Sigmoid colon (tissue), 7 donors: ENCODE data around the gene CCDC85A. TPM values are rescaled to one million over a fixed set of nuclear protein-coding genes. Genes with fewer than 3 reads are reported as not detected.

Experiments used
- DNase-seq: peaks from one replicate; pipeline ENCODE4 v3.0.0-alpha.2; 2019
- H3K27ac ChIP-seq, 4 donors: fragments of 200-600 bp; sonication (generic); one replicate each; pipeline ENCODE4 v1.5.1; 2016 to 2019; ENCODE audit warnings: mild to moderate bottlenecking in 1 of 4
- H3K27me3 ChIP-seq, 3 donors: fragments of 200-600 bp; sonication (generic); one replicate each; pipeline ENCODE4 v1.5.1; 2019; ENCODE audit warnings: mild to moderate bottlenecking in 1 of 3
- H3K36me3 ChIP-seq, 4 donors: fragments of 200-600 bp; sonication (generic); one replicate each; pipeline ENCODE4 v1.5.1; 2016 to 2019
- H3K4me1 ChIP-seq, 4 donors: fragments of 200-600 bp; sonication (generic); one replicate each; pipeline ENCODE4 v1.5.1; 2017 to 2019
- H3K4me3 ChIP-seq, 4 donors: fragments of 200-600 bp; sonication (generic); one replicate each; pipeline ENCODE4 v1.5.1; 2017 to 2019; ENCODE audit warnings: mild to moderate bottlenecking in 2 of 4, moderate library complexity in 1 of 4
- H3K9me3 ChIP-seq, 4 donors: fragments of 200-600 bp in 3 of 4; sonication (generic) in 3 of 4; one replicate each; pipeline versions ENCODE4 v1.5.1 to v1.6.1; 2013 to 2019
- EP300 ChIP-seq, 4 donors: sonication (generic); formaldehyde crosslinking; IDR thresholded peaks; one replicate each; pipeline ENCODE4 v1.6.1; 2017; ENCODE audit warnings: antibody characterized with exemption in 4 of 4
- POLR2A ChIP-seq, 2 donors: fragments of 450-650 bp; IDR thresholded peaks; one replicate each; pipeline ENCODE4 v1.6.1; 2016; ENCODE audit warnings: antibody characterized with exemption in 2 of 2, mild to moderate bottlenecking in 2 of 2, moderate library complexity in 2 of 2
- POLR2AphosphoS5 ChIP-seq, 4 donors: sonication (generic); formaldehyde crosslinking; IDR thresholded peaks; one replicate each; pipeline ENCODE4 v1.6.1; 2017; ENCODE audit warnings: antibody characterized with exemption in 4 of 4
- WGBS, 2 donors: extraction: QIAGEN DNeasy Blood & Tissue Kit; methylation state at CpG; one replicate each; pipeline ENCODE4 v1.1.7; 2013; 5-methylcytosine and 5-hydroxymethylcytosine counted together
- intact Hi-C: fragments of 100-400 bp; cut with DNase I; formaldehyde crosslinking; loops from one replicate; pipeline ENCODE4 v1.15.1; 2023
- polyA plus RNA-seq, 3 donors: library from polyadenylated mRNA; stranded (reverse); fragments of 200-250 nt; gene quantifications; one replicate each; pipeline ENCODE4 v1.2.3, GENCODE V29; 2013
- total RNA-seq, 4 donors: library from RNA; depleted of rRNA; stranded (reverse); fragments of >200 nt; gene quantifications; one replicate each; pipeline ENCODE4 v1.1.0, GENCODE V29; 2016
- TF ChIP-seq, protein P1 (sequence below), 4 experiments: fragments of 450-650 bp in 3 of 4; fragments of 200-600 bp in 1 of 4; IDR thresholded peaks; one replicate each; pipeline ENCODE4 v1.5.1; 2016 to 2019; ENCODE audit warnings: antibody characterized with exemption in 4 of 4, mild to moderate bottlenecking in 3 of 4, moderate library complexity in 2 of 4
- donor health status: healthy with polysubstance abuse.
- donor health status: Bipolar disorder and iron deficiency.
- donor health status: healthy.

CCDC85A gene
- total and polyA plus RNA-seq, 7 donors, result 0.58 to 8.2 (median 3.5) TPM; not detected in 2

GRCh38 chr2:56182420-56182819 lies 1.4 kb upstream of the CCDC85A start:
- H3K27me3 ChIP-seq, result peaks cover 10 to 69% (median 35%) of the 10 kb centered on the region in 3 donors

DNA sequence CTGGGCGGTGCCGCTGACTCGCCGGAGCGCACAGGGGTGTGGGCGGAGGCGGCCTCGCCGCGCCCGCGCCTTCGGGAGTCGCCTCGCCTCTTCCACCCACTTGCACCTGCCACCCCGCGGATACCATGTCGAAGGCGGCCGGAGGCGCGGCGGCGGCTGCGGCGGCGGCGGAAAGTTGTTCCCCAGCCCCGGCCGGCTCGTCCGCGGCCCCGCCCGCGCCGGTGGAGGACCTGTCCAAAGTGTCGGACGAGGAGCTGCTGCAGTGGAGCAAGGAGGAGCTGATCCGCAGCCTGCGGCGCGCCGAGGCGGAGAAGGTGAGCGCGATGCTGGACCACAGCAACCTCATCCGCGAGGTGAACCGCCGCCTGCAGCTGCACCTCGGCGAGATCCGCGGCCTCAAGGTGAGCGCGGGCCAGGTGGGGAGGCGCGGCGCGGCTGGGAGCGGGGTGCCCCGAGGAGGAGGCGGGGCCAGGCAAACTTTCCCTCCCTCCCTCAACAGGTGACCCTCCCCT lies 766 bp downstream of the CCDC85A start:
- peak overlapping the region in 3 of 4 donors; percentile 17 to 49 (median 36) for H3K27ac ChIP-seq
- H3K9me3 ChIP-seq, result no peaks in the 10 kb centered on the region
- intact Hi-C loops, result loop anchor here (5.0 kb wide), 2 partner anchors 563 to 1333 kb away; no protein-coding TSS in a partner anchor
- no peak for DNase-seq
- whole genome bisulfite sequencing, 2 donors, result 1% methylated on average over 64 of the region's 64 CpGs
- TF ChIP-seq, protein P1, sequence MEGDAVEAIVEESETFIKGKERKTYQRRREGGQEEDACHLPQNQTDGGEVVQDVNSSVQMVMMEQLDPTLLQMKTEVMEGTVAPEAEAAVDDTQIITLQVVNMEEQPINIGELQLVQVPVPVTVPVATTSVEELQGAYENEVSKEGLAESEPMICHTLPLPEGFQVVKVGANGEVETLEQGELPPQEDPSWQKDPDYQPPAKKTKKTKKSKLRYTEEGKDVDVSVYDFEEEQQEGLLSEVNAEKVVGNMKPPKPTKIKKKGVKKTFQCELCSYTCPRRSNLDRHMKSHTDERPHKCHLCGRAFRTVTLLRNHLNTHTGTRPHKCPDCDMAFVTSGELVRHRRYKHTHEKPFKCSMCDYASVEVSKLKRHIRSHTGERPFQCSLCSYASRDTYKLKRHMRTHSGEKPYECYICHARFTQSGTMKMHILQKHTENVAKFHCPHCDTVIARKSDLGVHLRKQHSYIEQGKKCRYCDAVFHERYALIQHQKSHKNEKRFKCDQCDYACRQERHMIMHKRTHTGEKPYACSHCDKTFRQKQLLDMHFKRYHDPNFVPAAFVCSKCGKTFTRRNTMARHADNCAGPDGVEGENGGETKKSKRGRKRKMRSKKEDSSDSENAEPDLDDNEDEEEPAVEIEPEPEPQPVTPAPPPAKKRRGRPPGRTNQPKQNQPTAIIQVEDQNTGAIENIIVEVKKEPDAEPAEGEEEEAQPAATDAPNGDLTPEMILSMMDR (IDR thresholded peaks at IDR 0.05), result no peak
- TF ChIP-seq EP300 (IDR thresholded peaks at IDR 0.05), result no peak
- no peak for TF ChIP-seq POLR2A (IDR thresholded peaks at IDR 0.05)
- TF ChIP-seq POLR2AphosphoS5 (IDR thresholded peaks at IDR 0.05), result no peak
- peak overlapping the region; percentile 21 to 64 (median 55) for H3K4me3 ChIP-seq
- peaks cover 10 to 82% (median 35%) of the 10 kb centered on the region in 3 donors for H3K27me3 ChIP-seq
- no peaks in the 10 kb centered on the region for H3K36me3 ChIP-seq
- H3K4me1 ChIP-seq, result peaks cover 0 to 28% (median 20%) of the 10 kb centered on the region in 4 donors

More at GRCh38 chr2:56182420-56182819, 1.4 kb upstream of the CCDC85A start:
- no peak for DNase-seq
- intact Hi-C loops, result loop anchor here (5.0 kb wide), 1 partner anchor 1335 kb away; no protein-coding TSS in a partner anchor
- H3K4me3 ChIP-seq, result no peak overlapping the region
- H3K9me3 ChIP-seq, result no peaks in the 10 kb centered on the region
- H3K27ac ChIP-seq, result no peak overlapping the region
- 88 to 89% methylated on average over 2 of the region's 2 CpGs for WGBS, 2 donors
- TF ChIP-seq, protein P1 (IDR thresholded peaks at IDR 0.05), result no peak
- TF ChIP-seq POLR2AphosphoS5 (IDR thresholded peaks at IDR 0.05) (no peak), POLR2A (IDR thresholded peaks at IDR 0.05) (no peak), EP300 (IDR thresholded peaks at IDR 0.05) (no peak)
- no peaks in the 10 kb centered on the region for H3K36me3 ChIP-seq
- H3K4me1 ChIP-seq, result peaks cover 0 to 28% (median 20%) of the 10 kb centered on the region in 4 donors

GRCh38 chr2:56185101-56185581 lies 1.4 kb downstream of the CCDC85A start:
- WGBS, 2 donors, result 2% methylated on average over 24 of the region's 24 CpGs
- Histone ChIP-seq H3K9me3 (no peaks in the 10 kb centered on the region), H3K4me1 (peaks cover 0 to 28% (median 20%) of the 10 kb centered on the region in 4 donors), H3K27me3 (peaks cover 10 to 86% (median 35%) of the 10 kb centered on the region in 3 donors), H3K36me3 (no peaks in the 10 kb centered on the region), H3K4me3 (peak overlapping the region; percentile 21 to 64 (median 55)), H3K27ac (peak overlapping the region in 3 of 4 donors; percentile 18 to 49 (median 31))
- peak; percentile 63 for DNase-seq
- TF ChIP-seq, protein P1 (IDR thresholded peaks at IDR 0.05), result no peak
- no peak for TF ChIP-seq POLR2AphosphoS5 (IDR thresholded peaks at IDR 0.05)
- no peak for TF ChIP-seq EP300 (IDR thresholded peaks at IDR 0.05)
- no peak for TF ChIP-seq POLR2A (IDR thresholded peaks at IDR 0.05)
- intact Hi-C loops, result loop anchor here (5.0 kb wide), 1 partner anchor 562 kb away; no protein-coding TSS in a partner anchor

DNA sequence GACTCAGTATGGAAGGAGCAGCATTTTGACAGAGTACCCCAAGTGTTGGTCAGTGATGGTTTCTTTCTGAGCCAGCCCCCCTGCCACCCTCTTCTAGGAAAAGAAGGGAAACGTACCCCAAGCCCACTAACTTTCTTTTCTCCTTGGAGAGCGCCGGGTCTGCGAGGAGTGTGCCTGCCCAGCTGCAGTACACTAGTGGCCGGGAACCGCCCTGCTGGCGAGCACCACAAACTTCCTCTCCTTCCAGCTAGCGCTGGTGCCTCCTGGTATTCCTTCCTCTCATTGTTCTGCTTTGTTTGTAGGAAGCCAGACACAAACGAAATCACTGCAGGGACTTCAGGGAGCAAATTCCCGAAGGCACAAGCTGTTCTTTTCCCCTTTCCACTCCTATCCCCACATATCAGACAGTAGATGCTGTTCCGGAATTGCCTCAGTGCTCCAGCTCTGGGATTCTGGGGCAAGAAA lies 1.8 kb downstream of the CCDC85A start:
- peaks cover 0 to 28% (median 20%) of the 10 kb centered on the region in 4 donors for H3K4me1 ChIP-seq
- no peaks in the 10 kb centered on the region for H3K36me3 ChIP-seq
- peak overlapping the region in 3 of 4 donors; percentile 18 to 49 (median 31) for H3K27ac ChIP-seq
- peaks cover 10 to 83% (median 35%) of the 10 kb centered on the region in 3 donors for H3K27me3 ChIP-seq
- no peak for DNase-seq
- WGBS, 2 donors, result 4 to 5% methylated on average over 11 of the region's 11 CpGs
- no peak for TF ChIP-seq POLR2A (IDR thresholded peaks at IDR 0.05)
- TF ChIP-seq, protein P1 (IDR thresholded peaks at IDR 0.05), result no peak
- no peak for TF ChIP-seq POLR2AphosphoS5 (IDR thresholded peaks at IDR 0.05)
- TF ChIP-seq EP300 (IDR thresholded peaks at IDR 0.05), result no peak
- no peaks in the 10 kb centered on the region for H3K9me3 ChIP-seq
- peak overlapping the region; percentile 21 to 64 (median 55) for H3K4me3 ChIP-seq
- intact Hi-C loops, result loop anchor here (5.0 kb wide), 1 partner anchor 562 kb away; no protein-coding TSS in a partner anchor
